NCI-H2171 treated with DMSO at 0.1 percent for 48 hours (cell line): ENCODE measurements around the gene POLDIP2.
A peak's percentile ranks its signal among the peaks of the same experiment; 100 is the strongest.

Source experiments
- DNase-seq: peaks from one replicate; lab custom pipeline; 2025; lab: John Stamatoyannopoulos, UW

The POLDIP2 gene

GRCh38 chr17:28390563-28390962, 33.2 kb upstream of the POLDIP2 start:
- DNase-seq = no peak

GRCh38 chr17:28390141-28390540, 32.8 kb upstream of the POLDIP2 start:
- no peak for DNase-seq

GRCh38 chr17:28388106-28388505, 30.8 kb upstream of the POLDIP2 start:
- no peak for DNase-seq

- no peak for DNase-seq
These were observed 29.1 kb upstream of the POLDIP2 start for GRCh38 chr17:28386391-28386790.

- DNase-seq = no peak
These were observed 28.1 kb upstream of the POLDIP2 start for GRCh38 chr17:28385406-28385805.

GRCh38 chr17:28385037-28385400, 27.7 kb upstream of the POLDIP2 start:
- DNase-seq = no peak

GRCh38 chr17:28384281-28385036, 27.1 kb upstream of the POLDIP2 start:
- DNase-seq = no peak

GRCh38 chr17:28381141-28381825, 24.0 kb upstream of the POLDIP2 start:
- DNase-seq = no peak

- no peak for DNase-seq
These were observed 22.8 kb upstream of the POLDIP2 start for GRCh38 chr17:28379814-28380801.

GRCh38 chr17:28372945-28373274, 15.6 kb upstream of the POLDIP2 start:
- DNase-seq = no peak

GRCh38 chr17:28372203-28372944, 15.0 kb upstream of the POLDIP2 start:
- peak; percentile 49 for DNase-seq

- peak; percentile 90 for DNase-seq
These were observed 14.2 kb upstream of the POLDIP2 start, which contains the start of gene SARM1 for GRCh38 chr17:28371245-28372202. TSS of gene SARM1 (plus strand) at chr17:28371694. CDS start at chr17:28372033, 339 bp downstream.

GRCh38 chr17:28370744-28371103, 13.4 kb upstream of the POLDIP2 start:
- no peak for DNase-seq

GRCh38 chr17:28370035-28370743, 12.9 kb upstream of the POLDIP2 start, which contains the start of gene VTN:
TSS of gene VTN (minus strand) at chr17:28370307. CDS start at chr17:28370203, 104 bp downstream.
- DNase-seq = no peak

- DNase-seq = no peak
These were observed 12.3 kb upstream of the POLDIP2 start for GRCh38 chr17:28369684-28370034.

GRCh38 chr17:28368915-28369683, 11.8 kb upstream of the POLDIP2 start:
- DNase-seq = no peak

GRCh38 chr17:28368306-28368831, 11.0 kb upstream of the POLDIP2 start:
- no peak for DNase-seq

- DNase-seq = no peak
These were observed 10.4 kb upstream of the POLDIP2 start for GRCh38 chr17:28367641-28368305.
